Loucy (cell line): ENCODE measurements around the gene SERTAD1.

Source experiments
- EZH2phosphoT487 ChIP-seq: fragments of 200-600 bp; IDR thresholded peaks from 2 replicates; pipeline ENCODE4 v1.6.1; 2018; ENCODE audit warnings: antibody characterized with exemption, mild to moderate bottlenecking, moderate library complexity, borderline replicate concordance
- TF ChIP-seq, protein P1 (sequence below): fragments of 200-600 bp; sonication (generic); conservative IDR thresholded peaks from 2 replicates; pipeline ENCODE4 v1.5.1; 2014; ENCODE audit warnings: mild to moderate bottlenecking, antibody characterized with exemption, low read length

DNA sequence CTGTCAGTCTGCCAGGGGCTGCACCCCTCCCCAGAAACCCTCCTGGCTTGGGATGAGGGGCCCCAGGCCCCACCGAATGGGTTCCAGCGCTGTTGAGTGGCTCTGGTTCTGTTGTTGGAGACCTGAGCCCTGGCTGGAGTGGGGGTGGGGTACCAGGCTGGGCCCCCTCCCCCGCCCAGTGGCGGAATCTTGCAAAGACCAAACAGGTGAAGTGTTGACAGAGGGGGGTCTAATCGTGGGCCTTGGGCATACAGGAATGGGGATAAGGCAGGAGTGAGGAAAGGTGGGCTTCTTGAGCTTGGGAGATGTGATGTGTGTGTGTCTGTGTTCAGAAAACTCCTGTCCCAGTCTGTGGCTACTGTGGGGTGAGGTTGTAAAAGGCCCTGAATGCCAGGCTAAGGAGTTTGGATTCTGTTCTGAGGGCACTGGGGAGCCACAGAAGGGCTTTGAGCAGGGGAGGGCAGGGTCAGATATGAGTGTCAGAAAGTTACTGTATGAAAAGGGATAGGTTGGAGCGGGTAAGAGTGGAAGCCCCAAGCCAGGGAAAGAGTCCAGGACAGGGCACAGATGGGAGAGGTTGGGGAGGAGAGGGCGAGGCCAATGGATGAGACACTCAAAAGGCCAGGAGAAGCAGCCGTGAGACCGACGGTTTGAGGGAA lies 35.6 kb downstream of the SERTAD1 start, which contains the start of gene HIPK4:
- TF ChIP-seq, protein P1, sequence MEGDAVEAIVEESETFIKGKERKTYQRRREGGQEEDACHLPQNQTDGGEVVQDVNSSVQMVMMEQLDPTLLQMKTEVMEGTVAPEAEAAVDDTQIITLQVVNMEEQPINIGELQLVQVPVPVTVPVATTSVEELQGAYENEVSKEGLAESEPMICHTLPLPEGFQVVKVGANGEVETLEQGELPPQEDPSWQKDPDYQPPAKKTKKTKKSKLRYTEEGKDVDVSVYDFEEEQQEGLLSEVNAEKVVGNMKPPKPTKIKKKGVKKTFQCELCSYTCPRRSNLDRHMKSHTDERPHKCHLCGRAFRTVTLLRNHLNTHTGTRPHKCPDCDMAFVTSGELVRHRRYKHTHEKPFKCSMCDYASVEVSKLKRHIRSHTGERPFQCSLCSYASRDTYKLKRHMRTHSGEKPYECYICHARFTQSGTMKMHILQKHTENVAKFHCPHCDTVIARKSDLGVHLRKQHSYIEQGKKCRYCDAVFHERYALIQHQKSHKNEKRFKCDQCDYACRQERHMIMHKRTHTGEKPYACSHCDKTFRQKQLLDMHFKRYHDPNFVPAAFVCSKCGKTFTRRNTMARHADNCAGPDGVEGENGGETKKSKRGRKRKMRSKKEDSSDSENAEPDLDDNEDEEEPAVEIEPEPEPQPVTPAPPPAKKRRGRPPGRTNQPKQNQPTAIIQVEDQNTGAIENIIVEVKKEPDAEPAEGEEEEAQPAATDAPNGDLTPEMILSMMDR = no peak
- TF ChIP-seq EZH2phosphoT487 = no peak
